ENCODE measurements around the gene FEN1.

Gene FEN1, protein sequence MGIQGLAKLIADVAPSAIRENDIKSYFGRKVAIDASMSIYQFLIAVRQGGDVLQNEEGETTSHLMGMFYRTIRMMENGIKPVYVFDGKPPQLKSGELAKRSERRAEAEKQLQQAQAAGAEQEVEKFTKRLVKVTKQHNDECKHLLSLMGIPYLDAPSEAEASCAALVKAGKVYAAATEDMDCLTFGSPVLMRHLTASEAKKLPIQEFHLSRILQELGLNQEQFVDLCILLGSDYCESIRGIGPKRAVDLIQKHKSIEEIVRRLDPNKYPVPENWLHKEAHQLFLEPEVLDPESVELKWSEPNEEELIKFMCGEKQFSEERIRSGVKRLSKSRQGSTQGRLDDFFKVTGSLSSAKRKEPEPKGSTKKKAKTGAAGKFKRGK

DNA sequence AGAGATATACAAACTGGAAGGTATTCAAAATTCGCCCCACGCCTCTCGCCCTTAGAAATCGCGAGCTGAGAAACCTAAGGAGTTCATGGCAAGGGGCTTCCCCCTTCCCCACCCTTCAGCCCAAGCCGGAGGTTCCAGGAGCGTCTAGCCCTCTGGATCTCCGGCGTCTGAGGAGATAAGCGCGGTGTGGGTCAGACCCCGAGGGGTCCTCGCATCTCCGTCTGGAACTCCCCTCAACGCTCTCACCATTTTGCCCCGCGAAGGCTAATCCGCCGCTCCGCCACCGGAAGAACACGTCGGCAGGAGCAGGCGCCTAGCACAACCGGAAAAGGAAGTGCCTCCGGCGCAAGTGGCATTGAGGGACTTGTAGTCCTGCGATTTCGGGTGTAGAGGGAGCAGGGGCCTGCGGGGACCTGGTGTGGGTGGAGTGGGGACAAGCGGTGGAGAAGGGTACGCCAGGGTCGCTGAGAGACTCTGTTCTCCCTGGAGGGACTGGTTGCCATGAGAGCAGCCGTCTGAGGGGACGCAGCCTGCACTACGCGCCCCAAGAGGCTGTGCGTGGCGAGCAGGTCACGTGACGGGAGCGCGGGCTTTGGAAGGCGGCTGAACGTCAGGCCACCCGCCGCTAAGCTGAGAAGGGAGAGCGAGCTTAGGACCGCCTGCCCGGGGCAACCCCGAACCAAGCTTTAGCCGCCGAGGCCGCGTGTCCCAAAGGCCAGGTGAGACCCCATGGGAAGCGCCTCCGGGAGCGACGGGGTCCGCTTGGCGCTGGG lies at the start of gene FEN1, which contains the start of gene TMEM258:
FEN1 (plus strand) TSS at position 602 of the 773 bp plus-strand sequence. CDS start 2,451 bp downstream, outside the sequence.
TMEM258 (minus strand) TSS at position 290 of the 773 bp plus-strand sequence; CDS start at position 249, 41 bp downstream.
- DNase-seq (ENCODE audit: low read depth in 2 of 2) = peak; percentile 76 to 81

DNA sequence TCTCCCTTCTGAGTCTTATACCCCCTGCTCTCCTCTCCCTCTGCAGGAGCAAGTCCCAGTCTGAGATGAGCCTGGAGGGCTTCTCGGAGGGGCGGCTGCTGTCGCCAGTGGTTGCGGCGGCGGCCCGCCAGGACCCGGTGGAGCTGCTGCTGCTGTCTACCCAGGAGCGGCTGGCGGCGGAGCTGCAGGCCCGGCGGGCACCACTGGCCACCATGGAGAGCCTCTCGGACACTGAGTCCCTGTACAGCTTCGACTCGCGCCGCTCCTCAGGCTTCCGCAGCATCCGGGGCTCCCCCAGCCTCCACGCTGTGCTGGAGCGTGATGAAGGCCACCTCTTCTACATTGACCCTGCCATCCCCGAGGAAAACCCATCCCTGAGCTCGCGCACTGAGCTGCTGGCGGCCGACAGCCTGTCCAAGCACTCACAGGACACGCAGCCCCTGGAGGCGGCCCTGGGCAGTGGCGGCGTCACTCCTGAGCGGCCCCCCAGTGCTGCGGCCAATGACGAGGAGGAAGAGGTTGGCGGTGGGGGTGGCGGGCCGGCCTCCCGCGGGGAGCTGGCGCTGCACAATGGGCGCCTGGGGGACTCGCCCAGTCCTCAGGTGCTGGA lies 49.1 kb upstream of the FEN1 start:
- DNase-seq (ENCODE audit: low read depth in 2 of 2) = no peak

DNA sequence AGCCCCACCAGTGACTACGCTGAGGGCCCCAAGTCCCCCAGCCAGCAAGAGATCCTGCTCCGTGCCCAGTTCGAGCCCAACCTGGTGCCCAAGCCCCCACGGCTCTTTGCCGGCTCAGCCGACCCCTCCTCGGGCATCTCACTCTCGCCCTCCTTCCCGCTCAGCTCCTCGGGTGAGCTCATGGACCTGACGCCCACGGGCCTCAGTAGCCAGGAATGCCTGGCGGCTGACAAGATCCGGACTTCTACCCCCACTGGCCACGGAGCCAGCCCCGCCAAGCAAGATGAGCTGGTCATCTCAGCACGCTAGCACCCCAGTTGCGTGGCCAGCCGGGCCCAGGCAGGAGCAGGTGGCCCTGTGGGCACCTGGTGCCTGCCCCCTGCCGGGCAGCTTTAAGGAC lies 48.5 kb upstream of the FEN1 start:
- DNase-seq (ENCODE audit: low read depth in 2 of 2) = no peak

DNA sequence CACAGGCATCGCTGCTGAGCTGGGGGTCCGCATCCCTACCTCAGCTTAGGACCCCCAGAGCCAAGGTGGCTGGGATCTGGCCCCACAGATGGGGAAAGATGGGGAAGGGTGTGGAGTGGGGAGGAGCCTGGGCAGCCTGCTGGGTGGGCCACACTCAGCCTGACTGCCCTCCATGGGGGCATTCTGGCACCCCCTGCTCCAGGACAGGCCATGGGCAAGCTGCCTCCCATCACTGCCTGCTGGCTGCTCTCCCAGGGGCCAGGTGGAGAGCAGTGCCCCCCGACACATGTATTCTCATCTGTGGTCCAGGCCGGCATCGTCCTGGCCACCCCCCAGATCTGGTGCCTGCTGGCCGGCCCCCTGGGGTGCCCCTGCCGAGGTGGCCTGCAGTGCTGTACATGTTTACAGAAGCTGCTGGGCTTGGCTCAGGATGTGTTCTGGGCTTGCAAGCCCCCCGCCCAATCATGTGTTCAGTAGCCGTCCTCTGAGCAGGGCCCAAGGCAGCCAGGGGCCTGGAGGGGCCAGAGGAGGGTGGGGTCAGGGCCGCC lies 48.0 kb upstream of the FEN1 start:
- no peak for DNase-seq (ENCODE audit: low read depth in 2 of 2)

DNA sequence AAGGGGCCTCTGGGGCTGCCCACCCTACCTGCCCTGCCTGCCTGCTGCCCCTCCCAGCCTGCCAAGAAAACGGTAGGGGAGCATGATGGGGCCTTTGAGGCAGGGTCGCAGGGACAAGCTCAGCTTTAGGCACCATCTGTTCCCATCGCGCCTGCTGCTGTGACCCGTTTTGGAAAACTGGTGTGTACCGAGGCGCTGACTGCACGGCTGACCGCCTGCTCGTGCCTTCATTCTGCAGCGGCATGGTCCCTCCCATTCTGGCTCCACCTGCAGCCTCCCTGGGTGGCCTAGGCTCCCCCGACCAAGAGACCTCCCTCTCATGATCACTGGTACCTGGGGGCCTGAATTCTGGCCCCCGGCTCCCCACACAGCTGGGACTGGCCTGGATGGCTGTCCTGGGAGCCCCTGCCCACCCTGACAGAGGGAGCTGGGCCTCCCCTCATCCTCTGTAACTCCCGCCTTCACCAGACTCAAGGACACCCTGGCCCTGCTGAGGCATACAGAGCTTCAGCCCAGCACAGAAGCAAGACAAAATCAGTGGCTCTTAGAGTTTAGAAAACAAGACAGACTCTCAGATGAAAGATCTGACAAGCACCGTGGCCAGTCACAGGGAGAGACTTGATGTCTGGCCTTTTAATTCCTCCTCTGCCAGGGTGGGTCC lies 46.8 kb upstream of the FEN1 start:
- no peak for DNase-seq (ENCODE audit: low read depth in 2 of 2)

DNA sequence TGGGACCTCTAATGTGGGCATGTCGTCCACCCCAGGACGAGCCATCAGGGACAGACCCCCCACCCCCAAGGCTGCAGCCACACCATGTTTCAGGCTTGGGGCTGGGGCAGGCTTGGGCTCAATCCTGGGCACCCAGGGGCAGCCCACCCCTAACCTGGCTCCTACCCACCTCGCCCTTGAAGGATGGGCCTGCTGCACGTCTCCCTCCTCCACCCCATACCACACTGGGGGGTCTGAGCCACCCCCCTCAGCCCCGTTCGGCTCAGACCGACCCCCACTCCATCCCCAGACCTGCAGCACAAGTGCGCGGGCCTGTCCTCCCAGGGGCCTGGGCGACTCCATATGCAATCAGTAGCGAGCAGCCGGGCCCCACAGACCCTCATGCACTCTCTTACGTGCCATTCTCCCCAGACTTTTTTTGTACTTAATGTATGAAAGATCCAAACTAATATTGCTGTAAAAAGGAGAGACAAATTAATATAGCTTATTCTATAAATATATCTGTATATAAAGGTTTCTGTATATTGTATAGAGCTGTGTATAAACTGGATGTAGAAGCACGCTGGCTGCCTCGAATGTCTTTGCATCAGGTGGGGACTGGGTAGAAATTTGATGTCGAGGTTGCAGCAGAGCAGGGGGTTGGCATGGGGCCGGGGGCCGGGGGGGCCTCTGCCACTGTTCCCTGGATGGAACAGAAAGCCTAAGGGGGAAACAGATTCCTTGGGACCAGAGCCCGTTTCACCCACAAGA lies 46.1 kb upstream of the FEN1 start:
- DNase-seq (ENCODE audit: low read depth in 2 of 2) = no peak

DNA sequence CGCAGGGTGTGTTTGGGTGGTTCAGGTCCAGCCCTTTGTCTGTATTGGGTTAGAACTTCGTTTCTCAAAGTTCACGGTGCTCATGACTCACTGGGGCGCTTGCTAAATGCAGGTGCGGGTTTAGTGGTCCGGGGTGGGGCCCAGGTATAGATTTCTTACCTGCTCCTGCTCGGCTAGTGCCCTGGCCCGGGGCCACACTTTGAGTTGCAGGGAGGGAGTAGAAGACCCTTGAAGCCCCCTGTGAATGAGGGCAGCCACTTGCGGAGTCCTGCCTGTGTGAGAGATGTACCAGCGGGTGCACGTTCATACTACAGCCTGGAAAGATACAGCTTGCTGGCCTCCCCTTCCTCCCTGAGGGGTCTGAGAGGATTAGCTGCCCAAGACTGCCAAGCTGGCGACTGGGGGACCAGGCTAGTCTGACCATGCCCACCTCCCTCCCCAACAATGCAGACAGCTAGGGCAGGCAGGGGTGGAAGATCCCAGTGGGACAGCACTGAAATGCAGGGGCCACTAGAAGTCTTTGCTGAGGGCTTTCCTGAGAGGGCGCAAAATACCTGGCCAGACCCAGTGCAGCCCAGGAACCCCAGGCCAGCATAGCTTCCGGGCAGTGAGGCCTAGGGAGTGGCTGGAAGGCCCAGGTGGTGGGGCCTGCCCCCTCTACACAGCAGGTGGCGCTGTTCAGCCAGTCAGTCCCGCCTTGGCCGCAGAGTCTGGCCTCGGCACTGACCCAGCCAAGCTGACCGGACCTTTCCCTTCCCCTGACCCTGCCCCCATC lies 45.3 kb upstream of the FEN1 start:
- DNase-seq (ENCODE audit: low read depth in 2 of 2) = peak in 1 of 2 experiments; percentile 22

DNA sequence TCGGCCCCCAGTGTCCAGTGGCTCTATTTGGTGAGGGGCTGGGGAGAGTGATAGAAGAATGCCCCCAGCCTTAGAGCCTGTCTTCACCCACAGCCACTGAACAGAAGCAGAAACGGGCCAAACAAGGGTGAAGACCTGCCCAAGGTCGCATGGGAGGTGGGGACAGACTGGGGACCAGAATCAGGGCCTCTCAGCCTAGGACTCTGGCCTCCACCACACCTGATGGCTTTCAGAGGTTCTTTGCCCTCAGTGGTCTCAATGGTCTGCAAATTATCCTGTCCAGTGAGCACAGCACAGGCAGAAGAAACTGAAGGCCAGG lies 44.8 kb upstream of the FEN1 start:
- no peak for DNase-seq (ENCODE audit: low read depth in 2 of 2)

DNA sequence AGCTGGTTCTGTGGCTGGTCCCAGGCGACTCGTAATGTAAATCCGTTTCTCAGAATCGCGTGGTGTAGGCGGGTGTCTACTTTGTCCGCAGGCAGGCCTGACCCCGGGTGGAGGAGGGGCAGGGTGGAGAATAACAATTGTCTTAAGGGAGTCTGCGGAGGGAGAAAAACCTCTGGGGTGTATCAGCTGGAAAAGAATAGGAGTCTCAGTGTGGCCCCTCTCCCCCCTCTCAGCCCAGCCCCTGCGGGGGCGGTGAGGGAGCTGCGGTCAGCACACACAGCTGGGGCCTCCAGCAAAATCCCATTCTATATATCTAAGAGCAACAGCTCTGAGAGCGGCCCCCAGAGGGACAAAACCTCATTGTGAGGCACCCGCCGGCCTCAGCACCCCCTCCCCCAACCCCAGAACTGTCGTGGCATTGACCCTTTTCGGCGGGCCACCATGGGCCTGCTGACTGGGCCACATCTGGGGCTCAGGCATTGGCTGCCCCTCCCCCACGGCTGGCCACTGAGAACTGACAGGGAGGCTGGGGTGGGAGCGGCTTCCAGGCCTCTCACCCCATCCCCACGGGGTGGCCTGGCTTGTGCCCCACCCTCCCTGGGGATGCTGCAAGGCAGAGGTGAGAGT lies 43.0 kb upstream of the FEN1 start:
- DNase-seq (ENCODE audit: low read depth in 2 of 2) = no peak

DNA sequence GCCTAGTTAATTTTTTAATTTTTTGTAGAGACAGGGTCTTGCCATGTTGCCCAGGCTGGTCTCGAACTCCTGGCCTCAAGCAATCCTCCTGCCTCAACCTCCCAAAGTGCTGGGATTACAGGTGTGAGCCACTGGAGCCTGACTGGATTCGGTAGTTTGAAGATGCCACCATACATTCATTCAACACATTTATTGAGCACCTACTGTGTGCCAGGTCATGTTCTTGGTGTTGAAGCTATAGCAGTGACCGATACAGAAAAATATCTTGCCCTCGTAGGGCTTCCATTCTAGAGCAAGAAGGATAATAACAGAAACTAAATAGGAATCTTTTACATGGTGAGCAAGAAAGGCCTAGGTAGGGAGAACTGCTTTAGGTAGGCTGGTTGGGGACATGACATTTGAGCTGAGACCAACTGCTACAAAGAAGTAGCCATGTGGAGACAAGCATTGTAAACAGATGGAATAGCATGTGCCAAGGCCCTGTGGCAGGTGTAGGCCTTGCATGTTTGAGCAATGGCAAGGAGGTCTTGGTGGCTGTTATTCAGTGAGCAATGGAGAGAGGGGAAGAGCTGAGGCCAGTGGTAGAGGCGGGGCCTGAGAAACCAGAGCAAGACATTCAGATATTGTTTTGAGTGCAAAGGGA lies 42.0 kb upstream of the FEN1 start:
- DNase-seq (ENCODE audit: low read depth in 2 of 2) = no peak

DNA sequence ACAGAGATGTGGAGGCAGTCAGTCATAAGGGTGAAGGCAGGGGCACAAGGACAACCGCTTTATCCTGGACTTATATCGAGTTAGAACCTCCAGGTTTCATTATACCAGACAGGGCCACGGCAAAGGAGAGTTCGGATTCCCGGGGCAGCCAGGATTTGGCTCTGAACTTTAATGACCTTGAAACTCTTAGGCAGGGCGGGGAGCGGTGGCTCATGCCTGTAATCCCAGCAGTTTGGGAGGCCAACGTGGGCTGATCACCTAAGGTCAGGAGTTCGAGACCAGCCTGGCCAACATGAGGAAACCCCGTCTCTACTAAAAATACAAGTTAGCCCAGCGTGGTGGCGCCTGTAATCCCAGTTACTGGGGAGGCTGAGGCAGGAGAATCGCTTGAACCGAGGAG lies 41.3 kb upstream of the FEN1 start:
- no peak for DNase-seq (ENCODE audit: low read depth in 2 of 2)

DNA sequence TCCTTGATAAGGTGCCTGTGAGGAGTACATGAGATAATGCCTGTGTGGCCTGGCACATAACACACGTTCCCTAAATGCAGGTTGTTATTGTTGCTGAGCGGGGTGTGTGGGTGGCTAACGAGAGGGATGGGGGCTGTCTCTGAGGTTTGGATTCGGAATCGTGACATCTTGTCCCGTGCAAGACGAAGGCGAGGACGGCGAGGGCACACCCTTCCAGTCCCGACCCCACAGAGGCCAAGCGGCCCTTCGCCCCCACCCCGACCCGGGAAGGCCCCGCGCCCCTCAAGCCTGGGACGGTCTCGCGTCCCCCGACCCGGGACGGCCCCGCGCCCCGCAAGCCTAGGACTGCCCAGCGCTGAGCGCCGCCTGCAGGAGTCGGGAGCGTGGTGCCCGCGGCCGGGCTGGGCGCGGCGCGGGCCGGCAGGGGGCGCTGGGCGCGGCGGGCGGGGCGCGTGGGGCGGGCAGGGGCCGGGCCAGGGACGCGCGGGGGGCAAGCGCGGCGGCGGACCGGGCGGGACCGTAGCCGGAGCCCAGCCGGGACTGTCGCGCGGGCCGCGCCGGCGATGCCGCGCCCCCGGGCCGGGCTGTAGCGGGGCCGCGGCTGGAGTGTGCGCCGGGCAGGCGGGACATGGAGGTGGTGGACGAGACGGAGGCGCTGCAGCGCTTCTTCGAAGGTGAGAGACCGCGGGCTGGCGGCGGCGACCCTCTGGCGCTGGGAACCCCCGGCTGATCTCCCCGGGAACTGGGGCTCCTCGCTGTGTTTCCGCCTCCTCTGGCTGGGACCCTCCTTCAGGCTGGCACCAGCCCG lies 40.4 kb upstream of the FEN1 start, which contains the start of gene MYRF:
MYRF (plus strand) TSS at position 520 of the 808 bp plus-strand sequence; CDS start at position 629, 109 bp downstream.
- DNase-seq (ENCODE audit: low read depth in 2 of 2) = peak; percentile 9 to 49

DNA sequence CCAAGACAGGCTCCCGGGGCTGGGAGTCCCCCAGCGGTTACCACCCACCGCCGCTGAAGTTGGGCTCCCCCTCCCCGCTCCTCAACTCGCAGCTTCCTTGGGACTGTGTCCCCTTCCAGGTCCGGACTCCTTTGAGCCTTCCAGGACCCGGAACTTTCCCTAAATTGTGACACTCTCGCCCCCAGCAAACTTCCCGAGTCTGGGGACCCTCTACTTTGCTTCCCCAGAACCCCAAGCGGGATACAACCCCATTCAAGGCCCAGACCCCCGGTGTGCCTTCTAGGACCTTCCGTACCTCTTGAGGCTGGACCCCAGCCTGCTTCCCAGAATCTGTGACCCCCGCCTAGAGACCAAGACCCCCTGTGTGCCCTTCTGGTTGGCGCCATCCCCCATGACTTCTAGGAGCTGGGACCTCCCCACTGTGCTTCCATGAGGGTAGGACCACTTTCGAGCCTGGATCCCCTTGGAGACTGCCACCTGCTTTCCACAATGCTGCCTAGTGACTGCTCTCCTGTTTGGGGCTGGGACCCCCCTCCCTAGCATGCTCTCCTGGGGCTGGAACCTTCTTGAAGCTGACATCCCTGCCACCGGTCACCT lies 39.7 kb upstream of the FEN1 start:
- no peak for DNase-seq (ENCODE audit: low read depth in 2 of 2)

DNA sequence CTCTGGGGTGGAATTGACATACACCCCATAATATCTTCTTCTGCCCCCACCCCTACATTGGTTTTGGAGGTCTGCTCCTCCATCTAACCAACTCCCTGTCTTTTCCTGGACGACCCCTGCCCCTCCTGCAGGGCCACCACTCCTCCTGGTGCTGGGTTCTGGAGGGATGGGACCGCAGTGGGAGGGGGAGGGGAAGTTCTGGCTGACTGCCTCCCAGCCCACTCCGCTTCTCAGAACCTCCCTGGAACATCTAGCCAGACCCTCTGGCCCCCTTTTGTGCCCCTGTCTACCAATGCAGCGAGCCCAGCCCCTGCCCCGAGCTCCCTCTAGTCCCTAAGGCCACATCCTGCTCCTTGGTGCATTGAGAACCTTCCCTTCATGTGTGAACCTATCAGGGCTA lies 39.0 kb upstream of the FEN1 start:
- no peak for DNase-seq (ENCODE audit: low read depth in 2 of 2)

DNA sequence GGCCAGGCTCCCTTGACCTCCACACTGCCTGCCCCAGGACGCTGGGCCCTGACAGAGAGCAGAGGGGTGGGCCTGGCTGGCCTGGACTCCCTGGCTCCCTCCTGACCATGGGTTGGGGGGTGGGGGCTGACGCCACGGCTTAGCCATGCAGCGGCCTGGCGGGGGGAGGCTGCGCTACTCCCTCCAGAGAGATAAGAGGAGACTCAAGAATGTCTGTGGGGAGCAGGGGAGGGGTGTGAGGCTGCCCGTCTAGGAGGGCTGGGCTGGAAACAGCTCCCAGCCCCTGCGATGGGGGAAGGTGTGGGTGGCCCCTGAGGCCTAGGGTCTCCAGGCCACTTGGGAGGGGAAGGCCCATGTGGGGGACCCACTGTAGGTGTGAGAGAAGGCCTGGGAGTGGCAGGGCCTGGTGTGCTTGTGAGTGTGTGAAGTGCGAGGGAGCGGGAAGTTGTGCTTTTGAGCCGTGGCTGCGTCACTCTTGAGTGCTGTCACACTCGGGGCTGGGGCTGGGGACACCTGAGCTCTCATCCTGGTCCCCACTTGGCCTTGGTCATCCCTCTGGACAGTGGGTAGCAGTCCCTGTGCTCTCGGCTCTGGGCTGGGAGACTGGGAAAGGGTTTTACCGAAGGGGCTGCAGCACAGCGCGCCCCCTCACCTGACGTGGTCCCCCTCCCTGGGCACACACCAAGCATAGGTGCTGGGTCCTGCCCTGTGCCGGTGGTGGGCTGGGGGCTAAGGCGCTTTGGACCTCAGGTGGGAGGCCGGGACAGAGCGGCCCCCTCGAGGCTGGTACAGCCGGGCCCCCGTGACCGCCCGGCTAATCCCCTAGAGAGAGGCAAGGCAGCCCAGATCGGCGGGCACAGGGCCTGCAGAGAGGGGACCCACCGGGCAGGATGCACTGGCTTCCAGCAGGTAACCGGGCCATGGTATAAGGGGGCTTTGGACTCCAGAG lies 37.9 kb upstream of the FEN1 start:
- no peak for DNase-seq (ENCODE audit: low read depth in 2 of 2)

DNA sequence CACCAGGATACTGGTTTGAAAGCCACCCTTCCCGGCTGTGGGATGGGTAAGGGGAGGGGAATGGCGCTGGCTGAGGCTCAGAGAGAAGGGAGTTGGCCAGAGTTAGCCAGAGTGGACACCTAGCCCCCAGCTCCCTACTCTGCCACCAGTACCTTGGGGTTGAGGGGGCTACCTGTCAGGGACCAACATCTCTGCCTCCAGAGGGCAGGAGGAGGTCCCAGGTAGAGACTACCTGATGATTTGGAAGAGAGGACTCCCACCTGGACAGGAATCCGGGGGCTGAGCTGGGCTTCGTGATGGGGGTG lies 36.6 kb upstream of the FEN1 start:
- no peak for DNase-seq (ENCODE audit: low read depth in 2 of 2)

Data from stimulated activated CD4-positive, alpha-beta T cell treated with anti-CD3 and anti-CD28 coated beads, Interleukin-12 subunit alpha, Interleukin-12 subunit beta, amount 100 ng/mL, for 24 hours (primary cell).